GM12878 (cell line): ENCODE measurements around the gene AFAP1. TPM values are rescaled to one million over a fixed set of nuclear protein-coding genes. Genes with fewer than 3 reads are reported as not detected.

Experiments used
- ATAC-seq: fragments of 200-7000 bp; cut with Tn5 transposase; 3 replicates; pipeline ENCODE4 v1.9.1; 2020; ENCODE audit warnings: mild to moderate bottlenecking, moderate library complexity
- BruUV-seq: library from RNA; stranded (reverse); fragments of 400-500 nt; replicated peaks from 2 replicates; lab custom pipeline; 2021; lab: Mats Ljungman, UMichigan
- CTCF ChIA-PET: fragments of 300-600 bp; sonication (Branson Sonifier 250); formaldehyde crosslinking; extraction: SDS; loops from one replicate; lab custom pipeline; 2021; ENCODE audit warnings: inconsistent platforms; lab: Yijun Ruan, JAX
- POLR2A ChIA-PET: fragments of 350-600 bp; formaldehyde crosslinking; extraction: SDS; loops from one replicate; lab custom pipeline; 2021; ENCODE audit warnings: inconsistent platforms; lab: Charles Lee
- RAD21 ChIA-PET: fragments of 300-600 bp; sonication (Branson Sonifier 250); formaldehyde crosslinking; loops from one replicate; lab custom pipeline; 2023; ENCODE audit warnings: antibody characterized with exemption; ENCODE audit not compliant: unreplicated experiment; lab: Charles Lee
- SMC1A ChIA-PET: fragments of 300-600 bp; sonication (Branson Sonifier 250); formaldehyde crosslinking; loops from one replicate; lab custom pipeline; 2023; ENCODE audit not compliant: unreplicated experiment, uncharacterized antibody; lab: Charles Lee
- DNase-seq: peaks from one replicate; pipeline ENCODE4 v3.0.0-alpha.2; 2011; ENCODE audit warnings: low read depth, low spot score
- FAIRE-seq: peaks from 3 replicates; lab custom pipeline; 2011; peaks lifted over from hg19 to GRCh38; lab: Jason Lieb, UNC
- H2AFZ ChIP-seq: 2 replicates; pipeline ENCODE4 v1.6.0; 2011; ENCODE audit warnings: low read depth, low read length, control low read depth; ENCODE audit not compliant: control insufficient read depth
- H3K27ac ChIP-seq: 2 replicates; pipeline ENCODE4 v1.5.1; 2011; ENCODE audit warnings: control low read depth; ENCODE audit not compliant: control insufficient read depth, insufficient read depth
- H3K27me3 ChIP-seq, 2 experiments: replicated peaks in 1 of 2; 2 replicates each; pipeline versions ENCODE4 v1.6.0 to v1.6.1; 2011; ENCODE audit warnings: low read length in 1 of 2; ENCODE audit not compliant: control insufficient read depth in 2 of 2, insufficient read depth in 2 of 2
- H3K36me3 ChIP-seq, 2 experiments: 2 replicates each; pipeline ENCODE4 v1.5.1; 2011; ENCODE audit warnings: low read length in 1 of 2; ENCODE audit not compliant: control insufficient read depth in 2 of 2, insufficient read depth in 2 of 2
- H3K4me1 ChIP-seq: 2 replicates; pipeline ENCODE4 v1.6.1; 2011; ENCODE audit warnings: mild to moderate bottlenecking, low read length, moderate library complexity, mixed read lengths; ENCODE audit not compliant: control insufficient read depth, insufficient read depth
- H3K4me2 ChIP-seq: 2 replicates; pipeline ENCODE4 v1.6.0; 2011; ENCODE audit warnings: control low read depth; ENCODE audit not compliant: control insufficient read depth, insufficient read depth
- H3K4me3 ChIP-seq: fragments of 200-600 bp; sonication (generic); 2 replicates; pipeline ENCODE4 v1.5.1; 2016
- H3K79me2 ChIP-seq: 2 replicates; pipeline ENCODE4 v1.6.0; 2011; ENCODE audit warnings: low read length; ENCODE audit not compliant: control insufficient read depth, insufficient read depth
- H3K9ac ChIP-seq: 2 replicates; pipeline ENCODE4 v1.8.0; 2011; ENCODE audit warnings: low read length, control low read depth, mixed read lengths; ENCODE audit not compliant: control insufficient read depth, insufficient read depth
- H3K9me3 ChIP-seq: replicated peaks from 3 replicates; pipeline ENCODE4 v1.5.1; 2011; ENCODE audit warnings: mild to moderate bottlenecking, low read length; ENCODE audit not compliant: control insufficient read depth, insufficient read depth
- H4K20me1 ChIP-seq: 2 replicates; pipeline ENCODE4 v1.6.0; 2011; ENCODE audit not compliant: control insufficient read depth, insufficient read depth
- CHD2 ChIP-seq: IDR thresholded peaks from 2 replicates; pipeline ENCODE4 v1.6.1; 2011; ENCODE audit warnings: low read depth, low read length, improper control_type of control experiment, borderline replicate concordance
- CREB1 ChIP-seq: IDR thresholded peaks from 2 replicates; pipeline ENCODE4 v1.6.1; 2012; ENCODE audit warnings: low read depth, mild to moderate bottlenecking, inconsistent platforms
- E2F8 ChIP-seq: fragments of 450-650 bp; IDR thresholded peaks from 2 replicates; pipeline ENCODE4 v1.6.1; 2018; ENCODE audit warnings: mild to moderate bottlenecking, low read depth, moderate library complexity; ENCODE audit not compliant: partially characterized antibody
- ETV6 ChIP-seq, 2 experiments: fragments of 450-650 bp in 1 of 2; IDR thresholded peaks in 1 of 2; conservative IDR thresholded peaks in 1 of 2; 2 replicates each; pipeline ENCODE4 v1.6.1; 2014; ENCODE audit warnings: antibody characterized with exemption in 1 of 2, borderline replicate concordance in 1 of 2, low read depth in 1 of 2, mild to moderate bottlenecking in 1 of 2, moderate library complexity in 1 of 2
- GABPA ChIP-seq: IDR thresholded peaks from 2 replicates; pipeline ENCODE4 v1.6.1; 2014; ENCODE audit warnings: antibody characterized with exemption, low read depth, mild to moderate bottlenecking, inconsistent platforms
- PML ChIP-seq: IDR thresholded peaks from 2 replicates; pipeline ENCODE4 v1.6.1; 2012; ENCODE audit warnings: low read length, inconsistent platforms
- RB1 ChIP-seq: fragments of 450-650 bp; formaldehyde crosslinking; IDR thresholded peaks from 2 replicates; pipeline ENCODE4 v1.6.1; 2017; ENCODE audit warnings: mild to moderate bottlenecking, borderline replicate concordance
- RBBP5 ChIP-seq: fragments of 200-600 bp; sonication (generic); conservative IDR thresholded peaks from 2 replicates; pipeline ENCODE4 v1.6.1; 2016
- TCF7 ChIP-seq: IDR thresholded peaks from 2 replicates; pipeline ENCODE4 v1.6.1; 2014; ENCODE audit warnings: antibody characterized with exemption, borderline replicate concordance
- ZNF24 ChIP-seq: fragments of 450-650 bp; IDR thresholded peaks from 2 replicates; pipeline ENCODE4 v1.6.1; 2017; ENCODE audit warnings: antibody characterized with exemption, mild to moderate bottlenecking
- WGBS: methylation state at CpG from one replicate; pipeline ENCODE4 v1.1.6; 2016; ENCODE audit warnings: low lambda C conversion rate; ENCODE audit not compliant: insufficient replicate concordance, insufficient coverage; ENCODE audit errors: missing lambda C conversion rate; 5-methylcytosine and 5-hydroxymethylcytosine counted together
- in situ Hi-C: fragments of 300-500 bp; cut with MboI; formaldehyde crosslinking; loops from 9 replicates; pipeline ENCODE4 v1.14.3; 2018; ENCODE audit warnings: mixed read lengths
- intact Hi-C: fragments of 100-400 bp; cut with micrococcal nuclease; formaldehyde crosslinking; loops from one replicate; pipeline ENCODE4 v1.14.2; 2022; ENCODE audit not compliant: unreplicated experiment
- polyA plus RNA-seq, 11 experiments: library from polyadenylated mRNA; depleted of rRNA in 4 of 11; unstranded in 6 of 11; stranded (reverse) in 5 of 11; fragments of >200 nt; fragmentation: Nextera tagmentation in 4 of 11; fragmentation: Illumina TruSeq in 1 of 11; extraction: Ambion mirVana in 4 of 11; extraction: Trizol in 1 of 11; gene quantifications; 1 replicate in 1 of 11; 2 replicates in 10 of 11; pipeline versions ENCODE4 v1.2.1 to v1.2.3, GENCODE V29; 2011 to 2016; ENCODE audit warnings: inconsistent platforms in 2 of 11, missing spikeins in 2 of 11, low read depth in 1 of 11
- total RNA-seq, 4 experiments: library from RNA; depleted of rRNA in 3 of 4; stranded (reverse); fragments of >200 nt in 3 of 4; fragmentation: Illumina TruSeq in 1 of 4; extraction: Trizol in 1 of 4; gene quantifications; 2 replicates each; pipeline versions ENCODE4 v1.2.1 to v1.2.3, GENCODE V29; 2013 to 2021
- TF ChIP-seq, protein P1 (sequence below): fragments of 150-350 bp; IDR thresholded peaks from 2 replicates; pipeline ENCODE4 v1.6.1; 2016; ENCODE audit warnings: low read depth, low read length

Gene AFAP1
- total and polyA plus RNA-seq, 10 of the 15 experiments (the other 5 are each of a cell fraction or from before 2014, with no cell fraction given) = 0.02 to 0.23 (median 0.09) TPM; not detected in 1

DNA sequence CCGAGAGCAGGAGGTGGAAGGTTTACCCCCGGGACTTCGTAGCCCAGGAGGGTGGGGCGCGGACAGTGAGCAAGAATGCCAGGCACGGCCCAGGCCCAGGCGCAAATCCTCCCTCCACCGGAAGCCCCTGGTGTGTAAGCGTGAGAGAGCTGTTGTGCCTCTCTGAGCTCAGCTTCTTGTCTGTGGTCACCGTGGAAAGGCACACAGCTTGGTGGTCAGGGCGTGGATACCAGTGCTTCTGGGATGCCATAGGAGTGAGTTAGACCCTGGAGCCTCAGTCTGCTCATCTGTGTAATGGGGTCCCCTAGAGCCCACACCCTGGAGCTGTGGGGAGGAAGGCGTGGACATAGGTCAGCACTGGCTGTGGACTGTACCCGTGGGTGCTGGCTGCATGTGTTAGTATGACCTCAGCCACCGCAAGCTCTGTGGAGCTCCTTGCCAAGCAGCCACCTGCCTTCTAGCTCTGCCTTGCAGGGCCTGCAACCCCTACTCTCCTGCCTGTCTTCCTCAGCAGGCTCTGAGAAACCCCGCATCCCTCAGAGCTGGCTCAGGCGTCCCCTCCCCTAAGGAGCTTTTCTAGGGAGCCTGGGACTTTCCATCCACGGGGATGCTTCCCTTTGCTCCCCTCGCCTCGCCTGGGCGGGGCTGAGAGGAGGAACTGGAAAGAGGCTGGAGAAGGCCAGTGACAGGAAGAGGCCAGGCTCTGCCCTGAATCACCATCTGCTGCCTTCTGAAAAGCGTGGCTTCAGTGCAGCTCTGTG, 28.0 kb upstream of the AFAP1 start:
- Histone ChIP-seq H3K9me3 (no peaks in the 10 kb centered on the region), H3K4me3 (no peak overlapping the region), H4K20me1 (no peaks in the 10 kb centered on the region), H2AFZ (peak overlapping the region; percentile 18; the same call in 1 of the 2 replicates), H3K36me3 (no peaks in the 10 kb centered on the region), H3K27me3 (no peaks in the 10 kb centered on the region), H3K79me2 (no peaks in the 10 kb centered on the region), H3K9ac (no peak overlapping the region), H3K27ac (no peak overlapping the region), H3K4me1 (peaks cover 31% of the 10 kb centered on the region), H3K4me2 (no peak overlapping the region)
- FAIRE-seq (no peak), DNase-seq (no peak), ATAC-seq (no peak)
- BruUV-seq = no TSS peak
- TF ChIP-seq ZNF24 (no peak), RB1 (no peak), ETV6 (conservative IDR thresholded peaks at IDR 0.05 in 1 of 2, IDR thresholded peaks at IDR 0.05 in 1 of 2; ENCODE audit: borderline replicate concordance in 1 of 2, low read depth in 1 of 2) (no peak), GABPA (no peak), CREB1 (no peak), PML (no peak)
- ChIA-PET POLR2A (no interaction called here), SMC1A (interaction anchor here (0.5 kb wide), 1 partner anchor 181 kb away, joined by 3 read pairs; no protein-coding TSS in a partner anchor), CTCF (interaction anchor here (0.7 to 1.9 kb wide), 3 partner anchors 8 to 164 kb away, joined by 4 to 6 read pairs (median 5); no protein-coding TSS in a partner anchor), RAD21 (no interaction called here)
- intact Hi-C loops (no loop called here), in situ Hi-C loops (no loop called here)
- WGBS = 47% methylated on average over 21 of the region's 21 CpGs

DNA sequence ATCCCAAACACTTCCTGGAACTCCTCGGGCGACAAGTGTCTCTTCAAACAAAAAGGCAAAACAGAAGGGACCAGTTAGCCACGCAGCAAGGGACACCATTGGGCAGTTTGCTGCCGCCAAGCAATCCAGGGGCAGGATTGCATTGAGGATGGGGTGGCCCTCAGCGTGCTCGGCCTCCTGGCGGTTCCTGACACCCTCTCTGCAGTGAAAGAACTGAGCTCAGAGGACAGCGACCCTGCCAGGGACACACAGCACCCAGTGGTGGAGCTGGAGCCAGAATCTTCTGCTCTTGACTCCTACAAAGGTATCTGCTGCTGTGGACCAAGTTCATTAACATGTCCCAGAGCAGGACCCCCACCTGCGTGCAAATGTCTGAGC, 27.4 kb upstream of the AFAP1 start:
- Histone ChIP-seq H3K36me3 (no peaks in the 10 kb centered on the region), H3K4me3 (no peak overlapping the region), H2AFZ (no peak overlapping the region), H3K9me3 (no peaks in the 10 kb centered on the region), H3K4me1 (peaks cover 31% of the 10 kb centered on the region), H4K20me1 (no peaks in the 10 kb centered on the region), H3K79me2 (no peaks in the 10 kb centered on the region), H3K4me2 (no peak overlapping the region), H3K27me3 (no peaks in the 10 kb centered on the region), H3K27ac (no peak overlapping the region), H3K9ac (no peak overlapping the region)
- intact Hi-C loops = no loop called here
- RAD21 ChIA-PET = no interaction called here
- no TSS peak for BruUV-seq
- WGBS = 35% methylated on average over 9 of the region's 9 CpGs
- POLR2A ChIA-PET = no interaction called here
- no peak for DNase-seq
- no peak for ATAC-seq
- SMC1A ChIA-PET = no interaction called here
- in situ Hi-C loops = no loop called here
- CTCF ChIA-PET = interaction anchor here (0.7 to 1.9 kb wide), 2 partner anchors 8 to 163 kb away, joined by 5 to 6 read pairs; no protein-coding TSS in a partner anchor
- no peak for FAIRE-seq
- TF ChIP-seq RBBP5 (no peak), CHD2 (no peak), TCF7 (no peak), E2F8 (no peak)
- TF ChIP-seq, protein P1, sequence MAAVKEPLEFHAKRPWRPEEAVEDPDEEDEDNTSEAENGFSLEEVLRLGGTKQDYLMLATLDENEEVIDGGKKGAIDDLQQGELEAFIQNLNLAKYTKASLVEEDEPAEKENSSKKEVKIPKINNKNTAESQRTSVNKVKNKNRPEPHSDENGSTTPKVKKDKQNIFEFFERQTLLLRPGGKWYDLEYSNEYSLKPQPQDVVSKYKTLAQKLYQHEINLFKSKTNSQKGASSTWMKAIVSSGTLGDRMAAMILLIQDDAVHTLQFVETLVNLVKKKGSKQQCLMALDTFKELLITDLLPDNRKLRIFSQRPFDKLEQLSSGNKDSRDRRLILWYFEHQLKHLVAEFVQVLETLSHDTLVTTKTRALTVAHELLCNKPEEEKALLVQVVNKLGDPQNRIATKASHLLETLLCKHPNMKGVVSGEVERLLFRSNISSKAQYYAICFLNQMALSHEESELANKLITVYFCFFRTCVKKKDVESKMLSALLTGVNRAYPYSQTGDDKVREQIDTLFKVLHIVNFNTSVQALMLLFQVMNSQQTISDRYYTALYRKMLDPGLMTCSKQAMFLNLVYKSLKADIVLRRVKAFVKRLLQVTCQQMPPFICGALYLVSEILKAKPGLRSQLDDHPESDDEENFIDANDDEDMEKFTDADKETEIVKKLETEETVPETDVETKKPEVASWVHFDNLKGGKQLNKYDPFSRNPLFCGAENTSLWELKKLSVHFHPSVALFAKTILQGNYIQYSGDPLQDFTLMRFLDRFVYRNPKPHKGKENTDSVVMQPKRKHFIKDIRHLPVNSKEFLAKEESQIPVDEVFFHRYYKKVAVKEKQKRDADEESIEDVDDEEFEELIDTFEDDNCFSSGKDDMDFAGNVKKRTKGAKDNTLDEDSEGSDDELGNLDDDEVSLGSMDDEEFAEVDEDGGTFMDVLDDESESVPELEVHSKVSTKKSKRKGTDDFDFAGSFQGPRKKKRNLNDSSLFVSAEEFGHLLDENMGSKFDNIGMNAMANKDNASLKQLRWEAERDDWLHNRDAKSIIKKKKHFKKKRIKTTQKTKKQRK = no peak
